Keratinocyte (primary cell): ENCODE data around the gene ALDOB. TPM values are rescaled to one million over a fixed set of nuclear protein-coding genes. Genes with fewer than 3 reads are reported as not detected.
A peak's percentile ranks its signal among the peaks of the same experiment; 100 is the strongest.

ENCODE experiments used
- DNase-seq: peaks from one replicate; pipeline ENCODE4 v3.0.0-alpha.2; 2011; ENCODE audit warnings: low read depth, missing footprints, low spot score
- FAIRE-seq: peaks from 2 replicates; lab custom pipeline; 2011; peaks lifted over from hg19 to GRCh38; lab: Jason Lieb, UNC
- H2AFZ ChIP-seq: 2 replicates; pipeline ENCODE4 v1.6.0; 2012; ENCODE audit warnings: low read length, control low read depth, inconsistent platforms; ENCODE audit not compliant: control insufficient read depth
- H3K27ac ChIP-seq: 2 replicates; pipeline ENCODE4 v1.5.1; 2011; ENCODE audit warnings: low read length; ENCODE audit not compliant: control insufficient read depth, insufficient read depth
- H3K27me3 ChIP-seq: 3 replicates; pipeline ENCODE4 v1.6.0; 2011; ENCODE audit warnings: low read length; ENCODE audit not compliant: control insufficient read depth, insufficient read depth; ENCODE audit errors: extremely low read depth
- H3K36me3 ChIP-seq, 2 experiments: 2 replicates in 1 of 2; 3 replicates in 1 of 2; pipeline ENCODE4 v1.5.1; 2011; ENCODE audit warnings: low read length in 2 of 2, mild to moderate bottlenecking in 1 of 2; ENCODE audit not compliant: control insufficient read depth in 2 of 2, insufficient read depth in 2 of 2; ENCODE audit errors: extremely low read depth in 1 of 2
- H3K4me1 ChIP-seq: 3 replicates; pipeline ENCODE4 v1.5.1; 2011; ENCODE audit warnings: low read length; ENCODE audit not compliant: control insufficient read depth, insufficient read depth; ENCODE audit errors: extremely low read depth
- H3K4me2 ChIP-seq: 3 replicates; pipeline ENCODE4 v1.6.0; 2011; ENCODE audit warnings: low read depth, low read length; ENCODE audit not compliant: control insufficient read depth, insufficient read depth; ENCODE audit errors: extremely low read depth
- H3K4me3 ChIP-seq, 3 experiments: fragments of 200-600 bp in 1 of 3; sonication (generic) in 1 of 3; 2 replicates in 2 of 3; 3 replicates in 1 of 3; pipeline ENCODE4 v1.5.1; 2011 to 2016; ENCODE audit warnings: low read length in 3 of 3, mild to moderate bottlenecking in 3 of 3, control low read depth in 2 of 3, inconsistent platforms in 1 of 3, low read depth in 1 of 3, mixed read lengths in 1 of 3, mixed run types in 1 of 3, moderate library complexity in 1 of 3; ENCODE audit not compliant: control insufficient read depth in 2 of 3, insufficient read depth in 2 of 3; ENCODE audit errors: extremely low read depth in 1 of 3
- H3K79me2 ChIP-seq: 2 replicates; pipeline ENCODE4 v1.6.0; 2012; ENCODE audit warnings: low read length; ENCODE audit not compliant: control insufficient read depth, insufficient read depth
- H3K9ac ChIP-seq: 3 replicates; pipeline ENCODE4 v1.6.0; 2011; ENCODE audit warnings: low read length; ENCODE audit not compliant: control insufficient read depth, insufficient read depth; ENCODE audit errors: extremely low read depth
- H3K9me1 ChIP-seq: 3 replicates; pipeline ENCODE4 v1.6.0; 2011; ENCODE audit warnings: low read length; ENCODE audit not compliant: control insufficient read depth, insufficient read depth; ENCODE audit errors: extremely low read depth
- H3K9me3 ChIP-seq: 2 replicates; pipeline ENCODE4 v1.5.1; 2012; ENCODE audit warnings: low read depth, low read length; ENCODE audit not compliant: control insufficient read depth
- H4K20me1 ChIP-seq: 3 replicates; pipeline ENCODE4 v1.6.0; 2011; ENCODE audit warnings: low read length; ENCODE audit not compliant: control insufficient read depth, insufficient read depth; ENCODE audit errors: extremely low read depth
- EZH2 ChIP-seq: IDR thresholded peaks from one replicate; pipeline ENCODE4 v1.6.1; 2012; ENCODE audit warnings: inconsistent platforms, mild to moderate bottlenecking, low read length, moderate library complexity
- dilution Hi-C: fragments of 300-500 bp; cut with MboI; formaldehyde crosslinking; loops from one replicate; pipeline ENCODE4 v1.7.0; 2020; ENCODE audit warnings: low sequenced_read_pairs; ENCODE audit not compliant: extremely low pct_ligation_motif_present
- polyA plus RNA-seq, 5 experiments: library from polyadenylated mRNA; depleted of rRNA in 3 of 5; stranded (reverse) in 3 of 5; stranded (forward) in 1 of 5; unstranded in 1 of 5; fragments of >200 nt; gene quantifications; 1 replicate in 1 of 5; 2 replicates in 3 of 5; 3 replicates in 1 of 5; pipeline versions ENCODE4 v1.2.1 to v1.2.3, GENCODE V29; 2011 to 2012; ENCODE audit warnings: missing spikeins in 2 of 5, low read depth in 1 of 5, low replicate concordance in 1 of 5
- TF ChIP-seq, protein P1 (sequence below), 3 experiments: IDR thresholded peaks in 1 of 3; conservative IDR thresholded peaks in 1 of 3; optimal IDR thresholded peaks in 1 of 3; 2 replicates in 2 of 3; 3 replicates in 1 of 3; pipeline versions ENCODE3 to v1.5.1; 2011; ENCODE audit warnings: low read length in 3 of 3, mild to moderate bottlenecking in 3 of 3, moderate library complexity in 2 of 3, control low read depth in 1 of 3, inconsistent platforms in 1 of 3; ENCODE audit not compliant: insufficient read depth in 2 of 3; ENCODE audit errors: extremely low read depth in 1 of 3

Gene ALDOB
- polyA plus RNA-seq, 1 donor (not counting 4 experiments of a cell fraction or from before 2014, with no cell fraction given) = not detected

DNA sequence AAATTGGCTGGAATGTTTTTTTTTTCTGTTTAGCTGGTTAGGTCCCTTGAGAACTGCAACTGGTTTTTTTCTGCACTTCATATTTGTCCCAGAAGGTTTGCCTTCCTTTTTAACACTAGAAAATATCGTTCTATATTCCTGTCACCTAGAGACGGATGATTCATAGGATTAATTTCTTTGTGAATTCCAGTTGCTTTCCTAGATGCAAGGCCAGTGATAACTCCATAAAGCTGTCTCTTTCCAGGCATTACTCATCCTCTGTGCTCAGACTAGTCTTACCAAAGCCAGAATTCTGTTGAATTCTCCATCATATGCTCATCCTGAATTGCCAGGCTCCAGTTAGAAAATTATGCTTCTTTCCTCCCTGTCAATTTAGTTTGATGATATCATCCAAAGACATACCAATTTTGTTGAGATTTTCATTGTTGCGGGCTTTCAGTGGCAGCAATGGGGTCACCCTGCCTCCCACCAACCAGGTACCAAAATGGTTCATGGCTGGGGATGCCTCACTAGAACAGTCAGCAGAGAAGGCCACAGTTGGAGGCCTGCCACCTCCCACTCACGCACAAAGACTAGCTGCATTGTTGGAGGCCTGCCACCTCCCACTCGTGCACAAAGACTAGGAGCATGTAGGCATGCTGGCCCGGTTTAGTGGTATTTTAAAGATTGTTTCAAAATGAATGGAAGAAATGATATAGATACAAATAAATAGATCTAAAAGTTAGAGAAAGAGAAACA, 59.3 kb downstream of the ALDOB start:
- H3K4me2 ChIP-seq = no peak overlapping the region
- H2AFZ ChIP-seq = no peak overlapping the region
- H3K9ac ChIP-seq = no peak overlapping the region
- peaks cover 12% of the 10 kb centered on the region for H3K4me1 ChIP-seq
- H3K79me2 ChIP-seq = no peaks in the 10 kb centered on the region
- DNase-seq (no peak), FAIRE-seq (peak; percentile 62)
- no peaks in the 10 kb centered on the region for H3K9me1 ChIP-seq
- H3K9me3 ChIP-seq = no peaks in the 10 kb centered on the region
- H3K27me3 ChIP-seq = no peaks in the 10 kb centered on the region
- no peaks in the 10 kb centered on the region for H3K36me3 ChIP-seq
- TF ChIP-seq, protein P1, sequence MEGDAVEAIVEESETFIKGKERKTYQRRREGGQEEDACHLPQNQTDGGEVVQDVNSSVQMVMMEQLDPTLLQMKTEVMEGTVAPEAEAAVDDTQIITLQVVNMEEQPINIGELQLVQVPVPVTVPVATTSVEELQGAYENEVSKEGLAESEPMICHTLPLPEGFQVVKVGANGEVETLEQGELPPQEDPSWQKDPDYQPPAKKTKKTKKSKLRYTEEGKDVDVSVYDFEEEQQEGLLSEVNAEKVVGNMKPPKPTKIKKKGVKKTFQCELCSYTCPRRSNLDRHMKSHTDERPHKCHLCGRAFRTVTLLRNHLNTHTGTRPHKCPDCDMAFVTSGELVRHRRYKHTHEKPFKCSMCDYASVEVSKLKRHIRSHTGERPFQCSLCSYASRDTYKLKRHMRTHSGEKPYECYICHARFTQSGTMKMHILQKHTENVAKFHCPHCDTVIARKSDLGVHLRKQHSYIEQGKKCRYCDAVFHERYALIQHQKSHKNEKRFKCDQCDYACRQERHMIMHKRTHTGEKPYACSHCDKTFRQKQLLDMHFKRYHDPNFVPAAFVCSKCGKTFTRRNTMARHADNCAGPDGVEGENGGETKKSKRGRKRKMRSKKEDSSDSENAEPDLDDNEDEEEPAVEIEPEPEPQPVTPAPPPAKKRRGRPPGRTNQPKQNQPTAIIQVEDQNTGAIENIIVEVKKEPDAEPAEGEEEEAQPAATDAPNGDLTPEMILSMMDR (optimal IDR thresholded peaks at IDR 0.05 in 1 of 3, IDR thresholded peaks at IDR 0.05 in 1 of 3, conservative IDR thresholded peaks at IDR 0.05 in 1 of 3; ENCODE audit: extremely low read depth in 1 of 3, insufficient read depth in 2 of 3, low read length in 3 of 3) = no peak
- no peak for TF ChIP-seq EZH2
- no peaks in the 10 kb centered on the region for H4K20me1 ChIP-seq
- no peak overlapping the region for H3K4me3 ChIP-seq
- no peak overlapping the region for H3K27ac ChIP-seq
- dilution Hi-C loops = no loop called here

GRCh38 chr9:101375546-101375945, 60.0 kb downstream of the ALDOB start:
- FAIRE-seq (no peak), DNase-seq (no peak)
- Histone ChIP-seq H3K79me2 (no peaks in the 10 kb centered on the region), H3K36me3 (no peaks in the 10 kb centered on the region), H3K4me1 (peaks cover 12% of the 10 kb centered on the region), H3K9me1 (no peaks in the 10 kb centered on the region), H3K9me3 (no peaks in the 10 kb centered on the region), H3K4me3 (no peak overlapping the region), H3K27me3 (no peaks in the 10 kb centered on the region), H3K9ac (no peak overlapping the region), H2AFZ (no peak overlapping the region), H3K27ac (no peak overlapping the region), H3K4me2 (no peak overlapping the region), H4K20me1 (no peaks in the 10 kb centered on the region)
- TF ChIP-seq, protein P1 (optimal IDR thresholded peaks at IDR 0.05 in 1 of 3, IDR thresholded peaks at IDR 0.05 in 1 of 3, conservative IDR thresholded peaks at IDR 0.05 in 1 of 3; ENCODE audit: extremely low read depth in 1 of 3, insufficient read depth in 2 of 3, low read length in 3 of 3) = no peak
- no peak for TF ChIP-seq EZH2
- dilution Hi-C loops = no loop called here
